GM23338 (cell line): ENCODE measurements around the gene TBX1. TPM values are rescaled to one million over a fixed set of nuclear protein-coding genes. Genes with fewer than 3 reads are reported as not detected.

ENCODE experiments used
- ATAC-seq: fragments of 200-7000 bp; cut with Tn5 transposase; 3 replicates; pipeline ENCODE4 v1.9.1; 2020
- DNase-seq: peaks from one replicate; pipeline ENCODE4 v3.0.0-alpha.2; 2015; ENCODE audit warnings: low spot score
- H2AFZ ChIP-seq: fragments of 200-600 bp; sonication (generic); 2 replicates; pipeline ENCODE4 v1.8.0; 2016; ENCODE audit warnings: antibody characterized with exemption, mild to moderate bottlenecking, moderate library complexity
- H3F3A ChIP-seq: fragments of 200-600 bp; sonication (generic); replicated peaks from 2 replicates; pipeline ENCODE4 v1.8.0; 2017; ENCODE audit warnings: antibody characterized with exemption, mixed run types, low read depth
- H3K27ac ChIP-seq: fragments of 200-600 bp; sonication (generic); 2 replicates; pipeline ENCODE4 v1.6.1; 2016; ENCODE audit warnings: low read depth
- H3K27me3 ChIP-seq: fragments of 200-600 bp; sonication (generic); 2 replicates; pipeline ENCODE4 v1.8.0; 2016; ENCODE audit warnings: mild to moderate bottlenecking, mixed run types, moderate library complexity; ENCODE audit not compliant: insufficient read depth
- H3K36me3 ChIP-seq: fragments of 200-600 bp; sonication (generic); 2 replicates; pipeline ENCODE4 v1.8.0; 2016; ENCODE audit warnings: mild to moderate bottlenecking; ENCODE audit not compliant: insufficient read depth
- H3K4me1 ChIP-seq: fragments of 200-600 bp; sonication (generic); 2 replicates; pipeline ENCODE4 v1.8.0; 2016; ENCODE audit warnings: mild to moderate bottlenecking, moderate library complexity; ENCODE audit not compliant: insufficient read depth
- H3K4me2 ChIP-seq: fragments of 200-600 bp; sonication (generic); 2 replicates; pipeline ENCODE4 v1.7.1; 2017; ENCODE audit warnings: mixed run types
- H3K4me3 ChIP-seq: fragments of 200-600 bp; sonication (generic); 2 replicates; pipeline ENCODE4 v1.6.1; 2016; ENCODE audit warnings: mixed run types
- H3K79me2 ChIP-seq: fragments of 200-600 bp; sonication (generic); replicated peaks from 2 replicates; pipeline ENCODE4 v1.8.0; 2017; ENCODE audit warnings: mild to moderate bottlenecking; ENCODE audit not compliant: insufficient read depth
- H3K9me2 ChIP-seq: fragments of 200-600 bp; sonication (generic); 2 replicates; pipeline ENCODE4 v1.8.0; 2017; ENCODE audit not compliant: insufficient read depth
- H4K20me1 ChIP-seq: fragments of 200-600 bp; sonication (generic); replicated peaks from 2 replicates; pipeline ENCODE4 v1.8.0; 2017; ENCODE audit warnings: mild to moderate bottlenecking; ENCODE audit not compliant: insufficient read depth
- H3K27ac Mint-ChIP-seq: 2 replicates; pipeline ENCODE4 v1.8.0; 2020; ENCODE audit warnings: inconsistent platforms, mild to moderate bottlenecking, moderate library complexity, mixed read lengths
- H3K27me3 Mint-ChIP-seq: 3 replicates; pipeline ENCODE4 v1.8.0; 2022; ENCODE audit warnings: low read depth, mild to moderate bottlenecking, moderate library complexity, mixed read lengths, inconsistent platforms; ENCODE audit not compliant: insufficient read depth, poor library complexity
- H3K36me3 Mint-ChIP-seq: 3 replicates; pipeline ENCODE4 v1.8.0; 2021; ENCODE audit warnings: low read depth, mild to moderate bottlenecking, inconsistent platforms, moderate library complexity, mixed read lengths
- H3K4me1 Mint-ChIP-seq: 3 replicates; pipeline ENCODE4 v1.8.0; 2020; ENCODE audit warnings: mild to moderate bottlenecking, inconsistent platforms, mixed read lengths
- H3K4me3 Mint-ChIP-seq: 3 replicates; pipeline ENCODE4 v1.8.0; 2021; ENCODE audit warnings: moderate library complexity, mild to moderate bottlenecking, inconsistent platforms, mixed read lengths
- H3K9me3 Mint-ChIP-seq: 3 replicates; pipeline ENCODE4 v1.8.0; 2020; ENCODE audit warnings: moderate library complexity, mild to moderate bottlenecking, inconsistent platforms, mixed read lengths
- CREB1 ChIP-seq: fragments of 250-450 bp; sonication (Bioruptor Pico); IDR thresholded peaks from 2 replicates; pipeline ENCODE4 v1.5.0; 2020; ENCODE audit warnings: low read depth, mild to moderate bottlenecking, moderate library complexity
- CTCF ChIP-seq, 2 experiments: fragments of 200-600 bp in 1 of 2; sonication (generic) in 1 of 2; conservative IDR thresholded peaks; 2 replicates each; pipeline versions ENCODE4 v1.5.1 to v1.6.1; 2016 to 2017; ENCODE audit warnings: antibody characterized with exemption in 2 of 2, low read depth in 2 of 2, mild to moderate bottlenecking in 2 of 2, moderate library complexity in 1 of 2
- EZH2 ChIP-seq: fragments of 200-600 bp; sonication (generic); IDR thresholded peaks from one replicate; pipeline ENCODE4 v1.8.0; 2017; ENCODE audit warnings: antibody characterized with exemption, mild to moderate bottlenecking, low read depth; ENCODE audit not compliant: unreplicated experiment
- EZH2phosphoT487 ChIP-seq: fragments of 200-600 bp; sonication (generic); IDR thresholded peaks from one replicate; pipeline ENCODE4 v1.8.1; 2018; ENCODE audit warnings: antibody characterized with exemption; ENCODE audit not compliant: unreplicated experiment
- JUNB ChIP-seq: IDR thresholded peaks from one replicate; pipeline ENCODE4 v1.6.1; 2016; ENCODE audit warnings: antibody characterized with exemption; ENCODE audit not compliant: unreplicated experiment
- POLR2AphosphoS5 ChIP-seq: IDR thresholded peaks from 2 replicates; pipeline ENCODE4 v1.6.1; 2016; ENCODE audit warnings: antibody characterized with exemption, low read depth
- REST ChIP-seq: IDR thresholded peaks from one replicate; pipeline ENCODE4 v1.6.1; 2018; ENCODE audit warnings: antibody characterized with exemption; ENCODE audit not compliant: unreplicated experiment
- STAT1 ChIP-seq: IDR thresholded peaks from one replicate; pipeline ENCODE4 v1.6.1; 2016; ENCODE audit warnings: antibody characterized with exemption; ENCODE audit not compliant: unreplicated experiment
- ZNF462 ChIP-seq: fragments of 250-450 bp; sonication (Bioruptor Pico); IDR thresholded peaks from 2 replicates; pipeline ENCODE4 v1.5.0; 2020; ENCODE audit warnings: mild to moderate bottlenecking, moderate library complexity
- polyA plus RNA-seq: library from polyadenylated mRNA; unstranded; fragments of >200 nt; fragmentation: Nextera tagmentation; extraction: Ambion mirVana; gene quantifications from 2 replicates; pipeline ENCODE4 v1.2.1, GENCODE V29; 2016
- total RNA-seq: library from RNA; depleted of rRNA; stranded (reverse); fragments of >200 nt; shearing (Covaris generic); gene quantifications from 2 replicates; pipeline ENCODE4 v1.2.3, GENCODE V29; 2014

TBX1 gene
- total and polyA plus RNA-seq, 2 experiments from 2014 or later, result 0.19 to 0.66 TPM

GRCh38 chr22:19714312-19715187 lies 46.0 kb upstream of the TBX1 start, which contains the start of gene SEPTIN5:
SEPTIN5 (plus strand) TSS chr22:19714503; CDS start chr22:19714589, 86 bp downstream.
- Histone ChIP-seq H4K20me1 (no peaks in the 10 kb centered on the region), H3K27ac (no peak within 1 kb of the TSS), H3K9me2 (no peaks in the 10 kb centered on the region), H3K79me2 (no peaks in the 10 kb centered on the region), H2AFZ (peak within 1 kb of the TSS; percentile 87; the same call in 1 of the 2 replicates), H3K4me2 (peak within 1 kb of the TSS; percentile 83), H3K36me3 (no peaks in the 10 kb centered on the region), H3K4me3 (peak within 1 kb of the TSS; percentile 61), H3K27me3 (peaks cover 62% of the 10 kb centered on the region), H3K4me1 (peaks cover 4% of the 10 kb centered on the region; the same call in 1 of the 2 replicates), H3F3A (no peaks in the 10 kb centered on the region)
- H3K4me3 Mint-ChIP-seq, result peak within 1 kb of the TSS; percentile 64
- H3K4me1 Mint-ChIP-seq, result peaks cover 8% of the 10 kb centered on the region
- H3K27me3 Mint-ChIP-seq, result peaks cover 45% of the 10 kb centered on the region
- H3K9me3 Mint-ChIP-seq, result no peaks in the 10 kb centered on the region
- DNase-seq (no peak), ATAC-seq (0 out of 3 replicates have a peak, but pooled peaks have one; percentile 4)
- TF ChIP-seq STAT1 (no peak), ZNF462 (no peak), REST (no peak), CTCF (conservative IDR thresholded peaks at IDR 0.05; ENCODE audit: low read depth in 2 of 2) (no peak), EZH2phosphoT487 (no peak), JUNB (no peak), POLR2AphosphoS5 (no peak), CREB1 (CRISPR knock-in tag) (no peak), EZH2 (no peak)
- no peaks in the 10 kb centered on the region for H3K36me3 Mint-ChIP-seq
- no peak within 1 kb of the TSS for H3K27ac Mint-ChIP-seq
